H1 (cell line): Measurements from ENCODE around the gene ZBTB26. TPM values are rescaled to one million over a fixed set of nuclear protein-coding genes. Genes with fewer than 3 reads are reported as not detected.
A peak's percentile ranks its signal among the peaks of the same experiment; 100 is the strongest.

Experiments
- BRCA1 ChIP-seq: IDR thresholded peaks from 2 replicates; pipeline ENCODE4 v1.6.1; 2012; ENCODE audit warnings: low read depth, low read length, improper control_type of control experiment
- polyA plus RNA-seq, 7 experiments: library from polyadenylated mRNA; depleted of rRNA in 3 of 7; stranded (reverse) in 5 of 7; unstranded in 2 of 7; fragments of >200 nt in 5 of 7; fragments of 200-250 nt in 2 of 7; gene quantifications; 1 replicate in 5 of 7; 2 replicates in 1 of 7; 4 replicates in 1 of 7; pipeline versions ENCODE4 v1.2.1 to v1.2.3, GENCODE V29; 2011 to 2013; ENCODE audit warnings: missing spikeins in 2 of 7, mixed read lengths in 2 of 7
- small RNA-seq: library from polyadenylated mRNA; stranded (forward); fragments of <200 nt; extraction: miRNeasy Mini kit (QIAGEN cat#:217004); gene quantifications from one replicate; pipeline ENCODE3, GENCODE V24; 2013; ENCODE audit not compliant: insufficient read depth
- total RNA-seq: library from RNA; stranded (reverse); fragmentation: NEBNext Ultra II Directional; extraction: Animal tissue kit (Norgen Biotek cat#: 25700); gene quantifications from 2 replicates; pipeline ENCODE4 v1.2.1, GENCODE V29; 2021

ZBTB26 gene
- total and polyA plus RNA-seq, 2 of the 8 experiments (the other 6 are each of a cell fraction or from before 2014, with no cell fraction given) = 5.7 to 7.4 TPM

DNA sequence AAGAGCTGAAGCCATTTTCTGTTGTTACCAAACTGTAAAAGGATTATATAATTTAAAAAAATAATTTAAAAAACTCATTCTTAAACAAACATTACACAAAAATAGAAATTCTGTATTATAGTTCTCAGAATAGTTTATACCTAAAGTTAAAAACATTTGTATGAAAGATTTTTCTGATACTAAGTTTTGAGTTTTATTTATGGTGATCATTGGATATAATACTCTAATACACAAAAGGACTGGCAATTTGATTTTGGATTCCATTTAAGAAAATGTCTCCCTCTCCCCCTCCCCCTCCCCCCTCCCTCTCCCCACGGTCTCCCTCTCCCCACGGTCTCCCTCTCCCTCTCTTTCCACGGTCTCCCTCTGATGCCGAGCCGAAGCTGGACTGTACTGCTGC, 65.2 kb downstream of the ZBTB26 start (continued):
- TF ChIP-seq BRCA1 = no peak
- TF ChIP-seq, all 59 proteins: peak for 0

Small RNA genes lying within 50 kb of the gene (small RNA-seq; reads per million reads assigned to genes)
- gene RNY1P15 = not detected
- gene SNORD90 = 44.2 reads per million, percentile 96 among the genes with 10 or more reads in this experiment

Other genes with a start within 250 kb of the ZBTB26 start
- gene OR1L4, start 207.5 kb downstream of the ZBTB26 start, total RNA-seq = not detected in 2 replicates
- not detected in 2 replicates for gene OR1L4, start 207.5 kb downstream of the ZBTB26 start, polyA plus RNA-seq (2011; rRNA removed)
- gene OR1L6, start 189.2 kb downstream of the ZBTB26 start, total RNA-seq = not detected in 2 replicates
- gene OR1L6, start 189.2 kb downstream of the ZBTB26 start, polyA plus RNA-seq (2011; rRNA removed) = not detected in 2 replicates
- gene OR5C1, start 142.6 kb downstream of the ZBTB26 start, total RNA-seq = not detected in 2 replicates
- gene OR5C1, start 142.6 kb downstream of the ZBTB26 start, polyA plus RNA-seq (2011; rRNA removed) = not detected in 2 replicates
- gene OR1K1, start 131.4 kb downstream of the ZBTB26 start, total RNA-seq = not detected in 2 replicates
- not detected in 2 replicates for gene OR1K1, start 131.4 kb downstream of the ZBTB26 start, polyA plus RNA-seq (2011; rRNA removed)
- gene PDCL, start 102.9 kb downstream of the ZBTB26 start, total RNA-seq = 21.8 and 24.6 TPM in 2 replicates
- gene PDCL, start 102.9 kb downstream of the ZBTB26 start, polyA plus RNA-seq (2011; rRNA removed) = 5.4 and 7.1 TPM in 2 replicates
- 38.4 and 40.0 TPM in 2 replicates for gene RC3H2, start 26.2 kb downstream of the ZBTB26 start, total RNA-seq
- 7.9 and 11.2 TPM in 2 replicates for gene RC3H2, start 26.2 kb downstream of the ZBTB26 start, polyA plus RNA-seq (2011; rRNA removed)
- gene ZBTB6, start 18.2 kb downstream of the ZBTB26 start, total RNA-seq = 9.3 and 10.0 TPM in 2 replicates
- gene ZBTB6, start 18.2 kb downstream of the ZBTB26 start, polyA plus RNA-seq (2011; rRNA removed) = 1.6 and 2.0 TPM in 2 replicates
- 33.3 and 38.3 TPM in 2 replicates for gene RABGAP1, start 9.5 kb upstream of the ZBTB26 start, total RNA-seq
- gene RABGAP1, start 9.5 kb upstream of the ZBTB26 start, polyA plus RNA-seq (2011; rRNA removed) = 11.6 and 15.7 TPM in 2 replicates
- gene GPR21, start 102.2 kb upstream of the ZBTB26 start, total RNA-seq = 0.58 and 0.65 TPM in 2 replicates
- 0.61 and 0.71 TPM in 2 replicates for gene GPR21, start 102.2 kb upstream of the ZBTB26 start, polyA plus RNA-seq (2011; rRNA removed)